Dendritic cell treated with granulocyte-macrophage colony-stimulating factor and Interleukin-4, amounts not matched to agents 40 ng/mL and 50 ng/mL, for 4 days (primary cell): ENCODE data around the gene USE1.

Experiments used
- H3K27ac Mint-ChIP-seq: one replicate; pipeline ENCODE4 v1.8.0; 2022; ENCODE audit warnings: mild to moderate bottlenecking, mixed read lengths
- H3K27me3 Mint-ChIP-seq: one replicate; pipeline ENCODE4 v1.8.0; 2022; ENCODE audit warnings: mild to moderate bottlenecking, mixed read lengths
- H3K36me3 Mint-ChIP-seq: one replicate; pipeline ENCODE4 v1.8.0; 2022; ENCODE audit warnings: low read depth, mixed read lengths
- H3K4me1 Mint-ChIP-seq: one replicate; pipeline ENCODE4 v1.8.0; 2022; ENCODE audit warnings: low read depth, mixed read lengths
- H3K4me3 Mint-ChIP-seq: one replicate; pipeline ENCODE4 v1.8.0; 2022; ENCODE audit warnings: mild to moderate bottlenecking, moderate library complexity, mixed read lengths
- H3K9me3 Mint-ChIP-seq: one replicate; pipeline ENCODE4 v1.8.0; 2022; ENCODE audit warnings: mixed read lengths
- intact Hi-C: fragments of 100-400 bp; cut with micrococcal nuclease; formaldehyde crosslinking; loops from one replicate; pipeline ENCODE4 v1.15.0; 2022

Gene USE1

DNA sequence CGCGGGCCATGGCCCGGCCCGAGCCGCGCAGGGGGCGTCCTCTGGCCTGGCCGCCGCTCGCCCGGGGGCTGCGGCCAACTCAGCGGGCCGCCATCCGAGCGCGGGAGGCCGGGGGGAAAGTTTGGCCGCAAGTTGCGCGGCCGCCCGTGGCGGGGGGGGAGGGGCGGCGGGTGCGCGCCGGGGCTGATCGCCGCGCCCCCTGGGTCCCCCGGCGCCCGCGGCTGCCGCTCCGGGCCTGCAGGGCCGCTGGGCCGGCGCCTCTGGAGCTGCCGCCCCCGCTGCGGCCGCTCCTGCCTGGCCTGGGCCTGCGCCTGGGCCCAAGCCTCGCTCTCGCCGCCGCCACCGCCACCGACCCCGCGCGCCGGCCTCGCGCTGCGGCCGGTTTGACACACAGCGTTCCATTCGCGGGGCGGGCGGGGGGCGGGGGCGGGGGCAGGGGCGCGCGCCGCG lies 30.4 kb downstream of the USE1 start, which contains the start of gene NR2F6:
Gene NR2F6, minus strand, starts transcription at position 385 of the 450 bp plus-strand sequence. CDS start 699 bp downstream, outside the sequence.
- Mint-ChIP-seq H3K27ac (peak within 1 kb of the TSS; percentile 93), H3K4me1 (peaks cover 39% of the 10 kb centered on the region), H3K4me3 (peak within 1 kb of the TSS; percentile 95), H3K36me3 (peaks cover 15% of the 10 kb centered on the region), H3K9me3 (no peaks in the 10 kb centered on the region), H3K27me3 (peaks cover 8% of the 10 kb centered on the region)
- intact Hi-C loops: no loop called here

DNA sequence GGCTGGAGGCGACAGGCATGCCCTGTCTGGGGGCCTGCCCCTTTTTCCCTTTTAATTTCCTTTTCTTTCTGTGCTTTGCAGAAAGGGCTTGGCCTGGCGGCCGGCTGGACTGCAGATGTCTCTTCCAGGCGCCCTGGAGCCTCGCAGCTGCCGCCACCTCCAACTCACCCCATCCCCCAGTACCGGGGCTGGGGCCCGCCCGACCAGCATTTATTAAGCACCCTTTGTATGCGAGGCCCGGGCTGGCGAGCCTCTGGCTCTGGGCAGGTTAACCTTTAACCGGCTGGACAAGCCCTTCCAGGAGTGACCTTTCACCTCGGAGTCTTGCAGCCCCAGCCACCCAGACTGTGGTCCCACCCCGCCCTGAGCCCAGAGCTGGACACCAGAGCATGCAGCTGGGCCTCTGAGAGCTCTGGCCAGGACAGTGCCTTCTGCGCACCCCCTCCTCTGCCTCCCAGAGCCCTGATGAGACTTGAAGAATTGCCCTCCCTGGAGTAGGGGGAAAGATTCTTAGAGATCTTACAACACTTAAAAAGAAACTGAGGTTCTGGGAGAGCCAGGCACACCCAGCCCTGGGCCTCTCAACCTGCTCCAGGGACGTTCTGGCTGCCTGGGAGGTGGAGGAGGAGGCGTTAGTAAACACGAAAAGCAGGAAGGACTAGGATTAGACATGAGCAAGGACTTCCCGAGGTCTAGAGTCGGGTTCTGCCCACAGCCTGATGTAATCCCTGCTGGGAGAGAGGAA lies 31.7 kb downstream of the USE1 start:
- H3K4me1 Mint-ChIP-seq: peaks cover 39% of the 10 kb centered on the region
- peak overlapping the region; percentile 93 for H3K27ac Mint-ChIP-seq
- H3K36me3 Mint-ChIP-seq: peaks cover 6% of the 10 kb centered on the region
- intact Hi-C loops: no loop called here
- peak overlapping the region; percentile 95 for H3K4me3 Mint-ChIP-seq
- H3K9me3 Mint-ChIP-seq: no peaks in the 10 kb centered on the region
- H3K27me3 Mint-ChIP-seq: peaks cover 8% of the 10 kb centered on the region

DNA sequence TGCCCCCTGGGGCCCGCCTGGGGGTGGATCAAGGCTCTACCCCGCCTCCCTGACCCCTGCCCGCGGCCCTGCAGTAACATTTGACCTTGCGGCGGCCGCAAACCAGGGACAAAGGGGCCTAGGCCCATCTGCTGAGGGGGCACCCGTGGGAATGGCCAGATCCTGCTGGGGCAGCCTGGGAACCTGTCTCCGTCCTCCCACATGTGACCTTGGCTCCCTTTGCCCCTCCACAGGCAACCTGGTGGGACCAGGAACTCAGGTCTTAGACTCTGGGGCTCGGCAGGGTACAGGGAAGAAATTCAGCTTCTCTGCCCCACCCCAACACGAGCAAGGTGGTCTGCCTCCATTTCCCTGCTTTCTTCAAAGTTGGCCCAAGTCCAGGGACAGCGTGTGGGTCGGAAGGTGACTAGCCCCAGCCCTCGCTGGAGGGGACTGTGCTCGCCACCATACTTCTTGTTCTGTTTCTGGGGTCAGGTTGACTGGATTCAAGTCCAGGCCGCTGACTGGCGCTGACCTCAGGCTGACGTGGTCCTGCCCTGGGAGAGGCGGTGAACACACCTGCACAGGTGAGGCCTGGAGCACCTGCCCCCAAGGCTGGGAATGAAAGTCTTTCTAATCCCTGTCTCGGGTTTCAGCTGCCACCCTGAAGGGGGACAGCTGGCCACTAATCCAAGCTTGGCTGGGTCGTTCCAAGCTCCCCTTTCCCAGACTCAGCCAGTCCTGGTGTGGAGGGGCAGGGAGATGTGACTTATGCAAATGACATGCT lies 33.0 kb downstream of the USE1 start:
- H3K27ac Mint-ChIP-seq: peak overlapping the region; percentile 93
- H3K4me3 Mint-ChIP-seq: no peak overlapping the region
- H3K4me1 Mint-ChIP-seq: peaks cover 33% of the 10 kb centered on the region
- H3K27me3 Mint-ChIP-seq: peaks cover 8% of the 10 kb centered on the region
- intact Hi-C loops: no loop called here
- no peaks in the 10 kb centered on the region for H3K9me3 Mint-ChIP-seq
- peaks cover 6% of the 10 kb centered on the region for H3K36me3 Mint-ChIP-seq

DNA sequence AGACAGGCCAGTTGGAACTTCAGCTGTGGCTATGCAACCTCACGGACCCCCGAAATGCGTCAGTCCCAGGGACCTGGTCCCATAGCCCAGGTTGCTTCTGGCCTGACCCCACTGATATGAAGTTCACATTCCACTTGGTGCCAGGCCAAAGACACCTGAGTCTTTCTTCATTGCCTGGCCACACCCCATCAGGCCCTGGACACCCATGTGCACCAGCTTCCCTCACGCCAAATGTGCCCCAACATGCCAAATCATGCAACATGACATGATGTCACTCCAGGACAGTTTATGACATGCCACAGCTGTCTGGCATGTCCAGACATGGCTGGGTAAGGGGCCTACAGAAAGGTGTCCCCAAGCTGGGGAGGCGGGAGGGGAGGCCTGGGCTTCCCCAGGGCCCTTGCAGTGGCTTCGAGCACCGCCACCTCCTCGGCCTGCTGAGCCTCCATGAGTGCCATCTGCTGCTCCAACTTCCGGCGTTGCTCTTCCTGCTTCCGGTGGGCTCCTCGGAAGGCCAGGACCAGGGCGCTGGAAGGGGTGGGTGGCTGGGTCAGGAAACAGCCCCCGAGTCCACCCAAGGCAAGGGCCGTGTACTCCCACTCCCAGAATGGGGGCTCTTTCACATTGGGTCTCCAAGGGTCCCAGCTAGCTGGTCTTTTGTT lies 34.9 kb downstream of the USE1 start:
- H3K4me1 Mint-ChIP-seq: peaks cover 19% of the 10 kb centered on the region
- peaks cover 6% of the 10 kb centered on the region for H3K36me3 Mint-ChIP-seq
- H3K27ac Mint-ChIP-seq: no peak overlapping the region
- H3K9me3 Mint-ChIP-seq: no peaks in the 10 kb centered on the region
- intact Hi-C loops: no loop called here
- no peak overlapping the region for H3K4me3 Mint-ChIP-seq
- peaks cover 4% of the 10 kb centered on the region for H3K27me3 Mint-ChIP-seq

DNA sequence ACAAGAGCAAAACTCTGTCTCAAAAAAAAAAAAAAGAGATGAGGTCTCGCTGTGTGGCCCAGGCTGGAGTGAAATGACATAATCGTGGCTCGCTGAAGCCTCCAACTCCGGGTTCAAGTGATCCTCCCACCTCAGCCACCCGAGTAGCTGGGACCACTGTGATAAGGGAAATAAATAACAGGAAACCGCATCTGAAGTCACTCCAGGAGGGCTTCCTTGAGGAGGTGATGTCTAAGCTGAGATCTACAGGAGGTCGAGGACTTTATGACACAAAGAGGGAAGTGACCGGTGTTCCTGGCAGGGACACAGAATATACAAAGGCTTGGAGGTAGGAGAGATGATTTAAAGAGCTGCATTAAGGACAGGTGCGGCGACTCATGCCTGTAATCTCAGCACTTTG lies 39.5 kb downstream of the USE1 start:
- H3K9me3 Mint-ChIP-seq: no peaks in the 10 kb centered on the region
- no peaks in the 10 kb centered on the region for H3K36me3 Mint-ChIP-seq
- intact Hi-C loops: no loop called here
- peaks cover 11% of the 10 kb centered on the region for H3K27me3 Mint-ChIP-seq
- H3K4me1 Mint-ChIP-seq: no peaks in the 10 kb centered on the region
- no peak overlapping the region for H3K4me3 Mint-ChIP-seq
- no peak overlapping the region for H3K27ac Mint-ChIP-seq

DNA sequence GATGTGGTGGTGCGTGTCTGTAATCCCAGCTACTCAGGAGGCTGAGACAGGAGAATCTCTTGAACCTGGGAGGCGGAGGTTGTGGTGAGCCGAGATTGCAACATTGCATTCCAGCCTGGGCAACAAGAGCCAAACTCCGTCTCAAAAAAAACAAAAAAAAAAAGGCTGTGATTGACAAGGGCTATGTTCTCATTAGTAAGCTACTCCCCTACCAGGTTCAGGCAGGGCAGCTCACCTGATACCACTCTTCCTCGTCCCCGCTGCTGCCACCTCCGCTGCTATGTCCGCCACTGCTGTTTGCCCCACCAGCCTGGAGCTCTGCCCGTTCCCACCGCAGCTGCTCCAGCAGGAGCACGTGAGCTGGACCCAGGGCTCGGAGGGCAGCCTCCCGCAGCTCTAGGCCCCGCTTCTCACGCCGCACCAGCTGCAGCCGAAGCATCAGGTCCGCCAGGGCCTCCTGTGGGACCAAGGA lies 40.0 kb downstream of the USE1 start:
- no peak overlapping the region for H3K27ac Mint-ChIP-seq
- intact Hi-C loops: no loop called here
- peaks cover 11% of the 10 kb centered on the region for H3K27me3 Mint-ChIP-seq
- H3K4me3 Mint-ChIP-seq: no peak overlapping the region
- H3K36me3 Mint-ChIP-seq: no peaks in the 10 kb centered on the region
- H3K4me1 Mint-ChIP-seq: no peaks in the 10 kb centered on the region
- H3K9me3 Mint-ChIP-seq: no peaks in the 10 kb centered on the region

DNA sequence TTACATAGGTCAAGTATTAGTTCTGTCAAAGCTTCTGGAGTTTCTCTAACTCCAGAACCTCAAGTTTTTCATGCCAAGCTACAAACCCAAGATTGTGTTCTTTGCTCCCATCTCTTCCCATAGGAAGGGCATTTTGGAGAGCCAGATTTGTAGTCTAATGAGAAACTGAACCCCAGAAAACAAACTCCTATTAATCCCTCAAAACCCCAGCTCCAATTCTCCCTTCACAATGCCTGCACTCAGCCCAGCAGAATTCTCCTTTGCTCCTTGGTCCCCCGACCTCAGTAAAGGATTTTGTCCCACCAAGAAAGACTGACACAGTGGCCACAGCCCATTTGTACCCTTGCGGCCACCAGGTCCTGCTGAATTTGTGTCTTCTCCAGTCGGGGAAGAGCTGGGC lies 41.0 kb downstream of the USE1 start:
- H3K36me3 Mint-ChIP-seq: no peaks in the 10 kb centered on the region
- no peak overlapping the region for H3K4me3 Mint-ChIP-seq
- no peaks in the 10 kb centered on the region for H3K9me3 Mint-ChIP-seq
- intact Hi-C loops: no loop called here
- peaks cover 7% of the 10 kb centered on the region for H3K4me1 Mint-ChIP-seq
- H3K27ac Mint-ChIP-seq: no peak overlapping the region
- peaks cover 14% of the 10 kb centered on the region for H3K27me3 Mint-ChIP-seq

DNA sequence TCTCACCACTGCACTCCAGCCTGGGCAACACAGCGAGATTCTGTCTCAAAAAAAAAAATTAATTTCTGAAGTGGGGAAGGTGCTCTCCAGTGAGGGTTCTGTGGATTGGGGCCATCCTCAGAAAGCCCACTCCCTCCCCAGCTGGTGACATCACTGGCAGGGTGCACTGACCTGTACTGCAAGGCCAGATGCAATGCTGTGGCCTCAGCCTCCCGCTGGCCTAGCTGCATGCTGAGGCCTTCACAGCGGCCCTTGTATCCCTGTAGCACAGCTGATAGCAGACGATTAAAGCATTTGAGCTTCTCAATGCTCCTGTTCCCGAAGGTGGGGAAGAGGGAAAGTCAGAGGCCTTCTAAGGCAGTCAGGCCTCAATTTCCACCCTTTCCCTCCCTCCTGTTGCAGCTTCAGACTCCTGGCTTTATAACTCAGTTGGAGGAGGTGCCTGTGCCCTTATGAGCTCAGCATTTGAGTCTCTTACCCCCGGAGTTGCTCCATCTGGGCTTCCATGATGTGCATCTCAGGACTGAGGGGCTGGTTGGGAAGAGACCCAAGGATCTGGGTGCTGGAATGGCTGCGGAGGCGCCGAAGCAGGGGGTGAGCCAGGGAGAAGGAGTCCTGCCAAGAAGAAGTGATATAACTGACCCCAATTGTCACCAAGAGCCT lies 44.1 kb downstream of the USE1 start:
- H3K4me1 Mint-ChIP-seq: peaks cover 7% of the 10 kb centered on the region
- H3K36me3 Mint-ChIP-seq: no peaks in the 10 kb centered on the region
- no peak overlapping the region for H3K4me3 Mint-ChIP-seq
- H3K9me3 Mint-ChIP-seq: no peaks in the 10 kb centered on the region
- no peak overlapping the region for H3K27ac Mint-ChIP-seq
- intact Hi-C loops: no loop called here
- peaks cover 19% of the 10 kb centered on the region for H3K27me3 Mint-ChIP-seq

DNA sequence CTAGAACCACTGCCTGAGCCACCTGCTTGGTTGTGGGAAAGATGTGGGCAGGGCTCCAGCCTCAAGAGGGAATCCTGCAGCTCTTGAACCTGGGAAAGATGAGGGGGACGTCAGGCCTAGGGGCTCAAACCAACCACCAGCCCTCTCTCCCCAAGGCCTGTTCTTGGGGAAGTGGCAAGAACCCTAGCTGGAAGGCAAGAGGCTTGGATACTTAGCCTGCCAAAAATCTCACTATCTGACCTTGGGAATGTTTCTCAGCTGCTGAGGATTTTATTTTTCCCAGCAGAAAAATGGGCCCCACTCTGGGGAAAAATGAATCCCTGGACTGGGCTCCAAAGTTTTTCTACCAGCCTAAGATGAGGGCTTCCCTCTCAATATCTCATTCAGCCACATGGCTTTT lies 44.8 kb downstream of the USE1 start:
- intact Hi-C loops: loop anchor here (2.0 kb wide), 1 partner anchor 23 kb away; no protein-coding TSS in a partner anchor
- Mint-ChIP-seq H3K4me1 (peaks cover 7% of the 10 kb centered on the region), H3K27me3 (peaks cover 19% of the 10 kb centered on the region), H3K4me3 (no peak overlapping the region), H3K9me3 (no peaks in the 10 kb centered on the region), H3K36me3 (no peaks in the 10 kb centered on the region), H3K27ac (no peak overlapping the region)

DNA sequence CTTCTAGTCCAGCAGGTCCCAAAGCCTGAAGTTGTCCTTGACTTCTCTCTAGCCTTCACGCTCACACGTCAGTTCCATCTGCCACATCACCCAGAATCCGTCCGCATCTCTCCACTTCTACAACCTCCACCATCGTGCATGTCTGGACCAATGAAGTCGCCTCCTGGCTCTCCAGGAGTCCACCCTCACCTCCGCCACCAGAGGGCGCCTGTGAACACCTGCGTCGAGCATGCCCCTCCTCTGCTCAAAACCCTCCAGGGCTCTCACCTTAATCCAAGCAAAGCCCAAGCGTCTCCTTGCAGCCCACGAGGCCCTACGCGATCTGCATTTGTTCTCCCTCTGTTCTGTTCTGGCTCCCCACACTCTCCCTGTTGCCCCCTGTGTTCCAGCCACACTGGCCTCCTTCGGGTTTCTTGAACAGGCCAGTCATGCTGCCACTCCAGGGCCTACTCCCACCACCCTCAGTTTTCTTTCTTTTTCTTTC lies 45.7 kb downstream of the USE1 start:
- intact Hi-C loops: loop anchor here (2.0 kb wide), 1 partner anchor 22 kb away; no protein-coding TSS in a partner anchor
- H3K4me1 Mint-ChIP-seq: peaks cover 7% of the 10 kb centered on the region
- no peak overlapping the region for H3K27ac Mint-ChIP-seq
- H3K27me3 Mint-ChIP-seq: peaks cover 16% of the 10 kb centered on the region
- no peaks in the 10 kb centered on the region for H3K36me3 Mint-ChIP-seq
- H3K4me3 Mint-ChIP-seq: no peak overlapping the region
- H3K9me3 Mint-ChIP-seq: no peaks in the 10 kb centered on the region

DNA sequence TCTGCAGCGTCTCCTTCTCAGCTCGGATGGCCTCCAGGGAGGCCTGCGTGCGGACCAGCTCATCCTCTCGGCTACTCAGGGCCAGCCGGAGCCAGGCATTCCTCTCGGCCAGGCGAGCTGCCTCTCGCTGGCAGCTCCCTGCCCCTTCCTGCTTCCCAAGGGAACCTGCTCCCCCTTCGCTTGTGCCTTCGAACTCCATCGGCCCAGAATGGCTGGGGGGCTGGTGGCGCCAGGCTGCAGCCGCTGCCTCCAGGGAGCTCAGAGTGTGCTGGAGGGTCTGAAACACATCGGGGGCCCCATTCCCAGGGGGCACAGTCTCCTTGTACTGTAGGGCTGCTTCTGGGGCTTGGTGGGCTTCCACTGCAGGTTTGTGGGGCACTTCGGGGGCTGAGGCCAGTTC lies 47.4 kb downstream of the USE1 start:
- H3K4me1 Mint-ChIP-seq: peaks cover 14% of the 10 kb centered on the region
- no peak overlapping the region for H3K27ac Mint-ChIP-seq
- no peaks in the 10 kb centered on the region for H3K36me3 Mint-ChIP-seq
- intact Hi-C loops: no loop called here
- H3K9me3 Mint-ChIP-seq: no peaks in the 10 kb centered on the region
- H3K4me3 Mint-ChIP-seq: no peak overlapping the region
- peaks cover 11% of the 10 kb centered on the region for H3K27me3 Mint-ChIP-seq

DNA sequence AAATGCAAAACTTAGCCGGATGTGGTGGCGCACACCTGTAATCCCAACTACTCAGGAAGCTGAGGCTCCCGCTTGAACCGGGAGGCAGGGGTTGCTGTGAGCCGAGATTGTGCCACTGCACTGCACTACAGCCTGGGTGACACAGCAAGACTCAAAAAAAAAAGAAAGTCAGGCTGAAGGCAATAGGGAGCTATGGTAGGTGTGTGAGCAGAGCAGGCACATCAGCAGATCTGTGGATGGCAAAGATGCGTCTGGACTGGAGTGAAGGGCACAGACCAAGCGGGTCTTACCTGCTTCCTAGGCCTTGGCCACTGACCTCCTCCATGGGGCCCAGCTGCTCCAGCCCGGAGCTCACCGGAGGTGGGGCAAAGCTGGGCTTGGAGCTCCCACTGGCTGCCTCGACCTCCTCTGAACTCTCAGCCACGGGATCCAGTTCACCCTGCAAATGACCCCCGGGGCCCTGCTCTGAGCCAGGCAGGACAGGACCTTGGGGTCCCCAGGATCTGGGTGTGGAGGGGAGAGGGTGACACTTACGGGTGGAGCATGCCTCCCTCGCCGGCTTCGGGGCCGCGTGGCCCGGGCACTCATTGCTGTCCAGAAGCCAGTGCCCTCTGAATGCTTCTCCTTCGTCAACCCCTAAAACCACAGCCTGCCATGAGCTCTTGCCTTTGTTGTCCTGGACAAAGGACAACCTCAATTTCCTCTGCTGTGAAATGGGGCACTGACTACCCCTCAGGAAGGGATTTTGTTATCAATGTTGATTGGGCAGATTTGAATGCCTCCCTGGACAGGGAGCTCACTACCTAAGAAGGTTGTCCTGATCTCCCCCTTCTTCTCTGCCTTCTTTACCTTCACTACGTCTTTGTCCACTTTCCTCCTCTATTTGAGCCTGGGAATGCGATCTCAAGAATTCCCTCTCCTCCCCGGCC lies 48.8 kb downstream of the USE1 start:
- Mint-ChIP-seq H3K36me3 (peaks cover 7% of the 10 kb centered on the region), H3K27ac (no peak overlapping the region), H3K9me3 (no peaks in the 10 kb centered on the region), H3K4me1 (peaks cover 27% of the 10 kb centered on the region), H3K27me3 (peaks cover 8% of the 10 kb centered on the region), H3K4me3 (no peak overlapping the region)
- intact Hi-C loops: no loop called here

DNA sequence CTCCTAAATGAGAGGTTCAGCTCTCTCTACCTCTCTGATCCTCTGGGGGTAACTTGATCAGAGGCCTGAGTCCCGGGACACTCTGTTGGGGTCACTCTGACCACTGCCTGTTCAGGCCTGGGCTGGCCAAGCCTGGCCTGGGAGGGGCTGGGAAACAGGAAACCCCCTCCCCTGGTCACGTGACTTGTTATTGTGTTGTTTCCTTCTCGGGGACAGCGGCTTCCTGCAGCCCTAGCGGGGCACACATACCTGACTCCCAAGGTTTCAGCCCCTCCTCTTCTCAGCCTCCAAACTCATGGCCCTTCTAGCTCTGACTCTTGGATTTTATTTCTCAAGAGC lies 49.5 kb downstream of the USE1 start, which contains the start of gene USHBP1:
Gene USHBP1, minus strand, starts transcription at position 105 of the 339 bp plus-strand sequence. CDS start 446 bp downstream, outside the sequence.
- Mint-ChIP-seq H3K27me3 (peaks cover 8% of the 10 kb centered on the region), H3K36me3 (peaks cover 13% of the 10 kb centered on the region), H3K4me1 (peaks cover 28% of the 10 kb centered on the region), H3K27ac (no peak within 1 kb of the TSS), H3K9me3 (no peaks in the 10 kb centered on the region), H3K4me3 (no peak within 1 kb of the TSS)
- intact Hi-C loops: no loop called here
